HEK293T (cell line): ENCODE results near the gene OXCT1.
"Not testable (repeated sequence)": the region's sequence is repeated elsewhere in the genome, so short reads cannot be mapped to it uniquely, and the experiment has no call there.

ENCODE experiments used
- CTCF ChIA-PET: fragments of 350-600 bp; formaldehyde crosslinking; extraction: SDS; loops from one replicate; lab custom pipeline; 2021; ENCODE audit warnings: antibody characterized with exemption, inconsistent platforms; lab: Yijun Ruan, JAX
- POLR2A ChIA-PET: fragments of 350-600 bp; formaldehyde crosslinking; extraction: SDS; loops from one replicate; lab custom pipeline; 2020; ENCODE audit warnings: antibody characterized with exemption, inconsistent platforms; lab: Yijun Ruan, JAX
- DNase-seq: peaks from one replicate; pipeline ENCODE4 v3.0.0; 2012; ENCODE audit warnings: mixed read lengths; ENCODE audit errors: extremely low spot score
- ARNT ChIP-seq: fragments of 450-650 bp; IDR thresholded peaks from 2 replicates; pipeline ENCODE4 v1.6.1; 2017; ENCODE audit warnings: mild to moderate bottlenecking
- BHLHE40 ChIP-seq: fragments of 450-650 bp; IDR thresholded peaks from 2 replicates; pipeline ENCODE4 v1.6.1; 2016; ENCODE audit warnings: mild to moderate bottlenecking, moderate library complexity, borderline replicate concordance
- CTBP1 ChIP-seq: fragments of 450-650 bp; IDR thresholded peaks from 2 replicates; pipeline ENCODE4 v1.6.1; 2016; ENCODE audit warnings: borderline replicate concordance
- ELF4 ChIP-seq: fragments of 450-650 bp; IDR thresholded peaks from 2 replicates; pipeline ENCODE4 v1.6.1; 2017; ENCODE audit warnings: antibody characterized with exemption
- FOXA1 ChIP-seq: fragments of 450-650 bp; IDR thresholded peaks from 2 replicates; pipeline ENCODE4 v1.6.1; 2016; ENCODE audit warnings: mild to moderate bottlenecking
- FOXK2 ChIP-seq: fragments of 450-650 bp; IDR thresholded peaks from 2 replicates; pipeline ENCODE4 v1.6.1; 2016; ENCODE audit warnings: mild to moderate bottlenecking
- FOXM1 ChIP-seq: fragments of 450-650 bp; IDR thresholded peaks from 2 replicates; pipeline ENCODE4 v1.6.1; 2017; ENCODE audit warnings: mild to moderate bottlenecking, borderline replicate concordance
- HDGF ChIP-seq: fragments of 450-650 bp; IDR thresholded peaks from 2 replicates; pipeline ENCODE4 v1.6.1; 2017; ENCODE audit warnings: antibody characterized with exemption, borderline replicate concordance
- L3MBTL2 ChIP-seq: fragments of 450-650 bp; conservative IDR thresholded peaks from 2 replicates; pipeline ENCODE4 v1.6.1; 2016; ENCODE audit warnings: mild to moderate bottlenecking
- LEF1 ChIP-seq: fragments of 450-650 bp; IDR thresholded peaks from 2 replicates; pipeline ENCODE4 v1.6.1; 2017; ENCODE audit warnings: mild to moderate bottlenecking, borderline replicate concordance
- NFRKB ChIP-seq: fragments of 450-650 bp; IDR thresholded peaks from 2 replicates; pipeline ENCODE4 v1.6.1; 2016; ENCODE audit warnings: mild to moderate bottlenecking, moderate library complexity
- SP1 ChIP-seq: fragments of 450-650 bp; IDR thresholded peaks from 2 replicates; pipeline ENCODE4 v1.6.1; 2017
- SUZ12 ChIP-seq: fragments of 450-650 bp; IDR thresholded peaks from 2 replicates; pipeline ENCODE4 v1.6.1; 2016; ENCODE audit warnings: mild to moderate bottlenecking
- TARDBP ChIP-seq: fragments of 450-650 bp; IDR thresholded peaks from 2 replicates; pipeline ENCODE4 v1.6.1; 2016
- ZNF384 ChIP-seq: fragments of 450-650 bp; IDR thresholded peaks from 2 replicates; pipeline ENCODE4 v1.6.1; 2016
- TF ChIP-seq, protein P1 (sequence below): fragments of 450-650 bp; IDR thresholded peaks from 2 replicates; pipeline ENCODE4 v1.6.1; 2016

The OXCT1 gene

DNA sequence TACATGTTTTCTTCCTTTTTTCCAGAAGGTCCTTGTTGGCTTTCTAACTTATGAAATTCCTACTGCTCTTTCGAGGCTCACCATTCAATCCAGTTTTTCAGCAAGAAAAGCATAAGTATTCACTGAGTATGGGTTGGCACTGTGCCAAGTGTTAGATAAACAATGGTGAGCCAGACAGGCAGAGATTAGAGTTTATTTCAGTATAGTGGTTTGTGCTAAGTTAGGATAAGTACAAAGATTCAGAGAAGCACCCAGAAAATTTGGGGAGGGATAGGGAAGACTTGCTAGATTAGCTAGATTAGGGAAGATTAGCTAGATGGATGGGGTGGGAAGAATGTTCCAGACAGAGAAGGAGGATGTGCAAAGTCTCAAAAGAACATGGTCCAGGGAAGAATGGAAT, 122.9 kb downstream of the OXCT1 start:
- CTCF ChIA-PET = no interaction called here
- DNase-seq = no peak
- POLR2A ChIA-PET = no interaction called here
- TF ChIP-seq TARDBP = no peak
- TF ChIP-seq SUZ12 = no peak
- no peak for TF ChIP-seq NFRKB

DNA sequence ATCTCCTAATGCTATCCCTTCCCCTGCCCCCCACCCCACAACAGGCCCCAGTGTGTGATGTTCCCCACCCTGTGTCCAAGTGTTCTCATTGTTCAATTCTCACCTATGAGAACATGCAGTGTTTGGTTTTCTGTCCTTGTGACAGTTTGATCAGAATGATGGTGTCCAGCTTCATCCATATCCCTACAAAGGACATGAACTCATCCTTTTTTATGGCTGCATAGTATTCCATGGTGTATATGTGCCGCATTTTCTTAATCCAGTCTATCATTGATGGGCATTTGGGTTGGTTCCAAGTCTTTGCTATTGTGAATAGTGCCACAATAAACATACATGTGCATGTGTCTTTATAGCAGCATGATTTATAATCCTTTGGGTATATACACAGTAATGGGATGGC, 127.6 kb downstream of the OXCT1 start:
- DNase-seq, CTCF ChIA-PET, POLR2A ChIA-PET: not testable (repeated sequence)

DNA sequence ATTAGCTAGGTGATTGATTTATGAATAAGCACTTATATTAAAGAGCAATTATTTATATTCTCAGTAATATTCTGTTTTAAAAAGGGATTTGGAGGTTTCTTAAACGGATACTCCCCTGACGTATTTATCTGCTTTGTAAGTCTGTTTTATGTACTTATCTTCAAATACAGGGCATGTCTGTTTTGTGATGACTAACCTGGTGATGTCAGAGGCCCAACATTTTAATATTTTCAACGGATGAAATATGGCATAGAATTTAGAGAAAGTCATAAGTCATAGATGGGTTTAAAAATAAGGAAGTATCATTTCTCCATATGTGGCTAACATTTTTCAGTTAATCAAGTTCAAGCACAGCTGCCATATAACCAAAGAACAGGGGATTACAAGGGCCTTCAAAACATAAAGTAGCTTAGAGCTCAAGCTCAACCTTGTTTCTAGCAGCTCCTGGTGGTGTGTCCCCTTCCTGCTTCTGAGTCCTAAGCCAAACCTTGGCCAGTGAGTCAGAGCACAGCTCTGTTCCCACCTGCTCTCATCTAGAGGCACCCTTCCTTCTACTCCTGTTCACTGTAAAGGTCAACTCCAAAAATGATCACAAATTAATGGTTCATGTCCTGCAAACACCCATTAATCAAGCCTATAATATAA, 131.4 kb downstream of the OXCT1 start:
- ChIA-PET CTCF (no interaction called here), POLR2A (no interaction called here)
- no peak for DNase-seq
- TF ChIP-seq FOXA1 (no peak), TARDBP (no peak), SUZ12 (no peak), ELF4 (no peak), BHLHE40 (no peak), LEF1 (no peak), SP1 (no peak), NFRKB (no peak), FOXM1 (no peak), ARNT (no peak), HDGF (no peak), CTBP1 (no peak), L3MBTL2 (no peak), ZNF384 (no peak), FOXK2 (no peak)
- TF ChIP-seq, protein P1, sequence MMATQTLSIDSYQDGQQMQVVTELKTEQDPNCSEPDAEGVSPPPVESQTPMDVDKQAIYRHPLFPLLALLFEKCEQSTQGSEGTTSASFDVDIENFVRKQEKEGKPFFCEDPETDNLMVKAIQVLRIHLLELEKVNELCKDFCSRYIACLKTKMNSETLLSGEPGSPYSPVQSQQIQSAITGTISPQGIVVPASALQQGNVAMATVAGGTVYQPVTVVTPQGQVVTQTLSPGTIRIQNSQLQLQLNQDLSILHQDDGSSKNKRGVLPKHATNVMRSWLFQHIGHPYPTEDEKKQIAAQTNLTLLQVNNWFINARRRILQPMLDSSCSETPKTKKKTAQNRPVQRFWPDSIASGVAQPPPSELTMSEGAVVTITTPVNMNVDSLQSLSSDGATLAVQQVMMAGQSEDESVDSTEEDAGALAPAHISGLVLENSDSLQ = no peak

DNA sequence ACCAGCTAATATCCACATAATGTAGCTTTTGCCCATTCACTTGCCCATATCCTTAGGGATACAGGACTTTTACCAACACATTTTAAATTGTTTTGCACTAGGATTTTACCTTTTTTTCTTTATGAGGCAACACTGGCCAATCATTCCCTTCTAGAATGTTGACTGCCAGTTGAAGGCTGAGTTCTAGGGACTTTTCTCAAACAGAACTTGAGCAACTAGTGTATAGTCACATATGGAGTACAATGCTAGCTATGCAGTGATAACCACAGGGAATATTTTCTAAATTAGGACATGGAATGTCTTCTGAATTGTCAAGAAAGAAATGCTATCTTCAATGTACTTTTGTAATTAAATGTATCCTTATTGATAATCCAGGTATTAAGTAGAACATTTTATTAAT, 133.6 kb downstream of the OXCT1 start:
- DNase-seq = no peak
- TF ChIP-seq ELF4 (no peak), L3MBTL2 (no peak), SUZ12 (no peak), BHLHE40 (no peak), ARNT (no peak)
- ChIA-PET POLR2A (no interaction called here), CTCF (no interaction called here)

DNA sequence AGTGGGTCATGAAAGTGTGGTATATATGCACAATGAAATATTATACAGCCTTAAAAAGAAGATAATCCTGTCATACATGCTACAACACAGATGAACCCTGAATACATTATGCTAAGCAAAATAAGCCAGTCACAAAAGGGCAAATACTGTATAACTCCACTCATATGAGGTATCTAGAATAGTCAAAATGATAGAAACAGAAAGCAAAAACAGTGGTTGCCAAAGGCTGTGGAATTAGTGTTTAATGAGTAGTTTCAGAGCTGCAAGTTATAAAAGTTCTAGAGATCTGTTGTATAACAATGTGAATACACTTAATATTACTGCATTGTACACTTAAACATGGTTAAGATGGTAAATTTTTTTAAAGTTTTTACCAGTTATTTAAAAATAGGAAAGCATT, 135.0 kb downstream of the OXCT1 start:
- ChIA-PET POLR2A (no interaction called here), CTCF (no interaction called here)
- DNase-seq = no peak
- TF ChIP-seq, protein P1 = no peak
- TF ChIP-seq L3MBTL2 = no peak
- TF ChIP-seq SUZ12 = no peak
- TF ChIP-seq CTBP1 = no peak
- TF ChIP-seq FOXK2 = no peak
- no peak for TF ChIP-seq BHLHE40
- TF ChIP-seq FOXA1 = no peak
- TF ChIP-seq TARDBP = no peak
- no peak for TF ChIP-seq NFRKB
- TF ChIP-seq HDGF = no peak
- TF ChIP-seq LEF1 = no peak
- TF ChIP-seq SP1 = no peak
- no peak for TF ChIP-seq FOXM1
- TF ChIP-seq ZNF384 = no peak
- no peak for TF ChIP-seq ELF4
- TF ChIP-seq ARNT = no peak

DNA sequence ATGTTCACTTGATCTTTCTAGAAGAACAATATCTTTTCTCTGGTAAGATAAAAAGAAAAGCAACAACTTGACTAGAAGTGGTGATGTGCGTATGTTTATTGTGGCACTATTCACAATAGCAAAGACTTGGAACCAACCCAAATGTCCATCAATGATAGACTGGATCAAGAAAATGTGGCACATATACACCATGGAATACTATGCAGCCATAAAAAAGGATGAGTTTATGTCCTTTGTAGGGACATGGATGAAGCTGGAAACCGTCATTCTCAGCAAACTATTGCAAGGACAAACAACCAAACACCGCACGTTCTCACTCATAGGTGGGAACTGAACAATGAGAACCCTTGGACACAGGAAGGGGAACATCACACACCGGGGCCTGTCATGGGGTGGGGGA, 140.8 kb downstream of the OXCT1 start:
- CTCF ChIA-PET, POLR2A ChIA-PET, DNase-seq: not testable (repeated sequence)

DNA sequence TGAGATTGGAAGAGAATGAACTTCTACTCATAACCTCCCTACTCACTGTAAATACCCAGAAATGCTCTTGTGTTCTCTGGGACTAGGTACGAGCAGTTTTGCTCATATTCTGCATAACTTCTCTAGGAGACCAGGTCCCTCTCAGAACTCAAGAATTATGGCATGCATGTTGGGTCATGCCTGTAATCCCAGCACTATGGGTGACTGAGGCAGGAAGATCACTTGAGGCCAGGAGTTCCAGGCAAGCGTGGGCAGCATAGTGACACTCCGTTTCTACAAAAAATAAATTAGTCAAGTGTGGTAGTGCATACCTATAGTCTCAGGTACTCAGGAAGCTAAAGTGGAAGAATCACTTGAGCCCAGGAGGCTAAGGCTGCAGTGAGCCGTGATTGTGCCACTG, 141.9 kb downstream of the OXCT1 start:
- ChIA-PET POLR2A (no interaction called here), CTCF (no interaction called here)
- no peak for TF ChIP-seq LEF1
- TF ChIP-seq, protein P1 = no peak
- TF ChIP-seq CTBP1 = no peak
- no peak for DNase-seq
